Uterus (tissue), 4 donors: Measurements from ENCODE around the gene RASGRF1. TPM values are rescaled to one million over a fixed set of nuclear protein-coding genes. Genes with fewer than 3 reads are reported as not detected.

ENCODE experiments used
- DNase-seq, 2 donors: peaks; one replicate each; pipeline ENCODE4 v3.0.0-alpha.2; 2019 to 2020
- H3K27ac ChIP-seq, 2 donors: fragments of 200-600 bp; sonication (generic); 1 replicate in 1 of 2; 2 replicates in 1 of 2; pipeline ENCODE4 v1.5.1; 2016 to 2018
- H3K27me3 ChIP-seq, 2 donors: fragments of 200-600 bp; sonication (generic); one replicate each; pipeline ENCODE4 v1.5.1; 2018 to 2019; ENCODE audit warnings: control low read depth in 1 of 2
- H3K36me3 ChIP-seq, 2 donors: fragments of 200-600 bp; sonication (generic); one replicate each; pipeline ENCODE4 v1.5.1; 2019; ENCODE audit warnings: control low read depth in 1 of 2
- H3K4me1 ChIP-seq, 2 donors: fragments of 200-600 bp; sonication (generic); one replicate each; pipeline ENCODE4 v1.5.1; 2018 to 2019; ENCODE audit warnings: control low read depth in 1 of 2
- H3K4me3 ChIP-seq, 2 donors: fragments of 200-600 bp; sonication (generic); 1 replicate in 1 of 2; 2 replicates in 1 of 2; pipeline ENCODE4 v1.5.1; 2018 to 2019; ENCODE audit warnings: mild to moderate bottlenecking in 1 of 2
- H3K9me3 ChIP-seq, 2 donors: fragments of 200-600 bp; sonication (generic); one replicate each; pipeline ENCODE4 v1.5.1; 2019; ENCODE audit warnings: control low read depth in 1 of 2
- CTCF ChIP-seq, 4 experiments: fragments of 200-600 bp in 2 of 4; fragments of 450-650 bp in 2 of 4; sonication (generic) in 2 of 4; IDR thresholded peaks; one replicate each; pipeline ENCODE4 v1.5.1; 2016 to 2019; ENCODE audit warnings: antibody characterized with exemption in 4 of 4, mild to moderate bottlenecking in 2 of 4, moderate library complexity in 1 of 4
- POLR2A ChIP-seq, 2 donors: fragments of 450-650 bp; IDR thresholded peaks; one replicate each; pipeline ENCODE4 v1.6.1; 2016; ENCODE audit warnings: antibody characterized with exemption in 2 of 2, mild to moderate bottlenecking in 1 of 2, moderate library complexity in 1 of 2
- intact Hi-C: fragments of 100-400 bp; cut with DNase I; formaldehyde crosslinking; loops from one replicate; pipeline ENCODE4 v1.15.1; 2023; ENCODE audit warnings: low total_unique reads
- total RNA-seq, 4 donors: library from RNA; depleted of rRNA in 3 of 4; stranded (reverse); fragments of >200 nt in 3 of 4; gene quantifications; one replicate each; pipeline versions ENCODE4 v1.1.0 to v1.2.4, GENCODE V29; 2014 to 2023
- donor health status: DM: yes; HTN: yes; CAD: no.

The RASGRF1 gene
- total RNA-seq, 4 donors from 2014 or later, result 0.21 to 3.4 (median 1.8) TPM; not detected in 1

- intact Hi-C loops, result no loop called here
- H3K27me3 ChIP-seq, result no peaks in the 10 kb centered on the region
- H3K36me3 ChIP-seq, result no peaks in the 10 kb centered on the region
- no peak overlapping the region for H3K27ac ChIP-seq
- no peak for DNase-seq
- H3K4me3 ChIP-seq, result no peak overlapping the region
- no peak for TF ChIP-seq POLR2A (IDR thresholded peaks at IDR 0.05)
- no peak for TF ChIP-seq CTCF (IDR thresholded peaks at IDR 0.05)
- no peaks in the 10 kb centered on the region for H3K9me3 ChIP-seq
- no peaks in the 10 kb centered on the region for H3K4me1 ChIP-seq
Measured at GRCh38 chr15:79064496-79064895, 26.1 kb downstream of the RASGRF1 start.

- Histone ChIP-seq H3K4me3 (no peak overlapping the region), H3K36me3 (no peaks in the 10 kb centered on the region), H3K4me1 (no peaks in the 10 kb centered on the region), H3K9me3 (no peaks in the 10 kb centered on the region), H3K27me3 (no peaks in the 10 kb centered on the region), H3K27ac (no peak overlapping the region)
- no peak for DNase-seq
- intact Hi-C loops, result no loop called here
- TF ChIP-seq CTCF (IDR thresholded peaks at IDR 0.05) (no peak), POLR2A (IDR thresholded peaks at IDR 0.05) (no peak)
Measured at GRCh38 chr15:79060175-79060574, 30.4 kb downstream of the RASGRF1 start.

GRCh38 chr15:79059081-79059572, 31.5 kb downstream of the RASGRF1 start:
- Histone ChIP-seq H3K9me3 (no peaks in the 10 kb centered on the region), H3K4me1 (no peaks in the 10 kb centered on the region), H3K36me3 (no peaks in the 10 kb centered on the region), H3K4me3 (no peak overlapping the region), H3K27ac (no peak overlapping the region), H3K27me3 (no peaks in the 10 kb centered on the region)
- DNase-seq, result no peak
- TF ChIP-seq POLR2A (IDR thresholded peaks at IDR 0.05) (no peak), CTCF (IDR thresholded peaks at IDR 0.05) (no peak)
- intact Hi-C loops, result no loop called here

- Histone ChIP-seq H3K36me3 (no peaks in the 10 kb centered on the region), H3K4me3 (no peak overlapping the region), H3K9me3 (no peaks in the 10 kb centered on the region), H3K27ac (no peak overlapping the region), H3K4me1 (no peaks in the 10 kb centered on the region), H3K27me3 (no peaks in the 10 kb centered on the region)
- no peak for DNase-seq
- intact Hi-C loops, result no loop called here
- TF ChIP-seq POLR2A (IDR thresholded peaks at IDR 0.05), result no peak
- no peak for TF ChIP-seq CTCF (IDR thresholded peaks at IDR 0.05)
Measured at GRCh38 chr15:79058260-79058850, 32.2 kb downstream of the RASGRF1 start.

GRCh38 chr15:79057050-79057449, 33.5 kb downstream of the RASGRF1 start:
- intact Hi-C loops, result no loop called here
- Histone ChIP-seq H3K9me3 (no peaks in the 10 kb centered on the region), H3K27ac (no peak overlapping the region), H3K27me3 (no peaks in the 10 kb centered on the region), H3K36me3 (no peaks in the 10 kb centered on the region), H3K4me3 (no peak overlapping the region), H3K4me1 (no peaks in the 10 kb centered on the region)
- TF ChIP-seq POLR2A (IDR thresholded peaks at IDR 0.05) (no peak), CTCF (IDR thresholded peaks at IDR 0.05) (no peak)
- no peak for DNase-seq
